GM12878 (cell line): Measurements from ENCODE around the gene TTLL13. TPM values are rescaled to one million over a fixed set of nuclear protein-coding genes. Genes with fewer than 3 reads are reported as not detected.

Source experiments
- ATAC-seq: fragments of 200-7000 bp; cut with Tn5 transposase; 3 replicates; pipeline ENCODE4 v1.9.1; 2020; ENCODE audit warnings: mild to moderate bottlenecking, moderate library complexity
- BruUV-seq: library from RNA; stranded (reverse); fragments of 400-500 nt; replicated peaks from 2 replicates; lab custom pipeline; 2021; lab: Mats Ljungman, UMichigan
- CTCF ChIA-PET: fragments of 300-600 bp; sonication (Branson Sonifier 250); formaldehyde crosslinking; extraction: SDS; loops from one replicate; lab custom pipeline; 2021; ENCODE audit warnings: inconsistent platforms; lab: Yijun Ruan, JAX
- POLR2A ChIA-PET: fragments of 350-600 bp; formaldehyde crosslinking; extraction: SDS; loops from one replicate; lab custom pipeline; 2021; ENCODE audit warnings: inconsistent platforms; lab: Charles Lee
- RAD21 ChIA-PET: fragments of 300-600 bp; sonication (Branson Sonifier 250); formaldehyde crosslinking; loops from one replicate; lab custom pipeline; 2023; ENCODE audit warnings: antibody characterized with exemption; ENCODE audit not compliant: unreplicated experiment; lab: Charles Lee
- SMC1A ChIA-PET: fragments of 300-600 bp; sonication (Branson Sonifier 250); formaldehyde crosslinking; loops from one replicate; lab custom pipeline; 2023; ENCODE audit not compliant: unreplicated experiment, uncharacterized antibody; lab: Charles Lee
- DNase-seq: peaks from one replicate; pipeline ENCODE4 v3.0.0-alpha.2; 2011; ENCODE audit warnings: low read depth, low spot score
- FAIRE-seq: peaks from 3 replicates; lab custom pipeline; 2011; peaks lifted over from hg19 to GRCh38; lab: Jason Lieb, UNC
- H2AFZ ChIP-seq: 2 replicates; pipeline ENCODE4 v1.6.0; 2011; ENCODE audit warnings: low read depth, low read length, control low read depth; ENCODE audit not compliant: control insufficient read depth
- H3K27ac ChIP-seq: 2 replicates; pipeline ENCODE4 v1.5.1; 2011; ENCODE audit warnings: control low read depth; ENCODE audit not compliant: control insufficient read depth, insufficient read depth
- H3K27me3 ChIP-seq, 2 experiments: replicated peaks in 1 of 2; 2 replicates each; pipeline versions ENCODE4 v1.6.0 to v1.6.1; 2011; ENCODE audit warnings: low read length in 1 of 2; ENCODE audit not compliant: control insufficient read depth in 2 of 2, insufficient read depth in 2 of 2
- H3K36me3 ChIP-seq, 2 experiments: 2 replicates each; pipeline ENCODE4 v1.5.1; 2011; ENCODE audit warnings: low read length in 1 of 2; ENCODE audit not compliant: control insufficient read depth in 2 of 2, insufficient read depth in 2 of 2
- H3K4me1 ChIP-seq: 2 replicates; pipeline ENCODE4 v1.6.1; 2011; ENCODE audit warnings: mild to moderate bottlenecking, low read length, moderate library complexity, mixed read lengths; ENCODE audit not compliant: control insufficient read depth, insufficient read depth
- H3K4me2 ChIP-seq: 2 replicates; pipeline ENCODE4 v1.6.0; 2011; ENCODE audit warnings: control low read depth; ENCODE audit not compliant: control insufficient read depth, insufficient read depth
- H3K4me3 ChIP-seq: fragments of 200-600 bp; sonication (generic); 2 replicates; pipeline ENCODE4 v1.5.1; 2016
- H3K79me2 ChIP-seq: 2 replicates; pipeline ENCODE4 v1.6.0; 2011; ENCODE audit warnings: low read length; ENCODE audit not compliant: control insufficient read depth, insufficient read depth
- H3K9ac ChIP-seq: 2 replicates; pipeline ENCODE4 v1.8.0; 2011; ENCODE audit warnings: low read length, control low read depth, mixed read lengths; ENCODE audit not compliant: control insufficient read depth, insufficient read depth
- H3K9me3 ChIP-seq: replicated peaks from 3 replicates; pipeline ENCODE4 v1.5.1; 2011; ENCODE audit warnings: mild to moderate bottlenecking, low read length; ENCODE audit not compliant: control insufficient read depth, insufficient read depth
- H4K20me1 ChIP-seq: 2 replicates; pipeline ENCODE4 v1.6.0; 2011; ENCODE audit not compliant: control insufficient read depth, insufficient read depth
- EZH2 ChIP-seq: IDR thresholded peaks from 2 replicates; pipeline ENCODE4 v1.6.1; 2012; ENCODE audit warnings: low read depth, mild to moderate bottlenecking, control low read depth, inconsistent platforms, low read length, borderline replicate concordance; ENCODE audit not compliant: control insufficient read depth
- HDAC2 ChIP-seq: fragments of 200-600 bp; sonication (generic); IDR thresholded peaks from 2 replicates; pipeline ENCODE4 v1.6.1; 2017
- POU2F2 ChIP-seq: IDR thresholded peaks from 3 replicates; pipeline ENCODE4 v1.6.1; 2011; ENCODE audit warnings: low read depth, mild to moderate bottlenecking, low read length, borderline replicate concordance
- WGBS: methylation state at CpG from one replicate; pipeline ENCODE4 v1.1.6; 2016; ENCODE audit warnings: low lambda C conversion rate; ENCODE audit not compliant: insufficient replicate concordance, insufficient coverage; ENCODE audit errors: missing lambda C conversion rate; 5-methylcytosine and 5-hydroxymethylcytosine counted together
- in situ Hi-C: fragments of 300-500 bp; cut with MboI; formaldehyde crosslinking; loops from 9 replicates; pipeline ENCODE4 v1.14.3; 2018; ENCODE audit warnings: mixed read lengths
- intact Hi-C: fragments of 100-400 bp; cut with micrococcal nuclease; formaldehyde crosslinking; loops from one replicate; pipeline ENCODE4 v1.14.2; 2022; ENCODE audit not compliant: unreplicated experiment
- polyA plus RNA-seq, 11 experiments: library from polyadenylated mRNA; depleted of rRNA in 4 of 11; unstranded in 6 of 11; stranded (reverse) in 5 of 11; fragments of >200 nt; fragmentation: Nextera tagmentation in 4 of 11; fragmentation: Illumina TruSeq in 1 of 11; extraction: Ambion mirVana in 4 of 11; extraction: Trizol in 1 of 11; gene quantifications; 1 replicate in 1 of 11; 2 replicates in 10 of 11; pipeline versions ENCODE4 v1.2.1 to v1.2.3, GENCODE V29; 2011 to 2016; ENCODE audit warnings: inconsistent platforms in 2 of 11, missing spikeins in 2 of 11, low read depth in 1 of 11
- total RNA-seq, 4 experiments: library from RNA; depleted of rRNA in 3 of 4; stranded (reverse); fragments of >200 nt in 3 of 4; fragmentation: Illumina TruSeq in 1 of 4; extraction: Trizol in 1 of 4; gene quantifications; 2 replicates each; pipeline versions ENCODE4 v1.2.1 to v1.2.3, GENCODE V29; 2013 to 2021
- TF ChIP-seq, protein P1 (sequence below): fragments of 450-650 bp; IDR thresholded peaks from 2 replicates; pipeline ENCODE4 v1.6.1; 2017; ENCODE audit warnings: mild to moderate bottlenecking
- TF ChIP-seq, protein P2 (sequence below): fragments of 450-650 bp; IDR thresholded peaks from 2 replicates; pipeline ENCODE4 v1.6.1; 2016; ENCODE audit warnings: mild to moderate bottlenecking, moderate library complexity, borderline replicate concordance

The TTLL13 gene
- total and polyA plus RNA-seq, 10 of the 15 experiments (the other 5 are each of a cell fraction or from before 2014, with no cell fraction given), result 0.03 to 0.32 (median 0.13) TPM; not detected in 1

DNA sequence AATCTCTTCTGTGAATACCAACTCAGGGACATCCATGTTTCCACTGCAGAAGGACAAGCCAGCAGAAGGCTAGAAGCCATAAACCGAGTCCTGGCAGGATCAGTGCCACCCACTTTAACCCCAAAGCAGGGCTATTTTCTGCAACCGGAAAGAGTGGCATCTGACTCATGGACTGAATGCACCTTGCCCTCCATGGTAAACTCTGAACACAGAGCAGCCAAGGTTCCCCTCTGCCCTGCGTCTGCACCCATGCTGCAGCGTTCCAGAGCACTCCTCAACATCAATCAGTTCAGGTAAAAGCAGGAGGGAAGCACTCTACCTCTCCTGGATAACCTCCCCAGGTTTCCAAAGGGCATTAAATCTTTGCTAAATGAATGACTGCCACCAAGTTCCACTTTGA lies 15.3 kb downstream of the TTLL13 start:
- ATAC-seq, result peak; percentile 39
- ChIA-PET CTCF (no interaction called here), POLR2A (no interaction called here), SMC1A (no interaction called here), RAD21 (no interaction called here)
- no peaks in the 10 kb centered on the region for H3K36me3 ChIP-seq
- H4K20me1 ChIP-seq, result no peaks in the 10 kb centered on the region
- H3K9ac ChIP-seq, result peak overlapping the region; percentile 82
- intact Hi-C loops, result no loop called here
- 20% methylated on average over 4 of the region's 4 CpGs for WGBS
- FAIRE-seq, result no peak
- no peaks in the 10 kb centered on the region for H3K27me3 ChIP-seq
- BruUV-seq, result no TSS peak
- in situ Hi-C loops, result no loop called here
- H3K27ac ChIP-seq, result peak overlapping the region; percentile 87
- DNase-seq, result no peak
- peak overlapping the region; percentile 82 for H3K4me3 ChIP-seq
- H3K4me2 ChIP-seq, result peak overlapping the region; percentile 83
- peaks cover 39% of the 10 kb centered on the region for H3K79me2 ChIP-seq
- H3K9me3 ChIP-seq, result no peaks in the 10 kb centered on the region
- peak overlapping the region; percentile 95 for H2AFZ ChIP-seq
- peaks cover 19% of the 10 kb centered on the region for H3K4me1 ChIP-seq
- TF ChIP-seq HDAC2, result no peak
- TF ChIP-seq, protein P1, sequence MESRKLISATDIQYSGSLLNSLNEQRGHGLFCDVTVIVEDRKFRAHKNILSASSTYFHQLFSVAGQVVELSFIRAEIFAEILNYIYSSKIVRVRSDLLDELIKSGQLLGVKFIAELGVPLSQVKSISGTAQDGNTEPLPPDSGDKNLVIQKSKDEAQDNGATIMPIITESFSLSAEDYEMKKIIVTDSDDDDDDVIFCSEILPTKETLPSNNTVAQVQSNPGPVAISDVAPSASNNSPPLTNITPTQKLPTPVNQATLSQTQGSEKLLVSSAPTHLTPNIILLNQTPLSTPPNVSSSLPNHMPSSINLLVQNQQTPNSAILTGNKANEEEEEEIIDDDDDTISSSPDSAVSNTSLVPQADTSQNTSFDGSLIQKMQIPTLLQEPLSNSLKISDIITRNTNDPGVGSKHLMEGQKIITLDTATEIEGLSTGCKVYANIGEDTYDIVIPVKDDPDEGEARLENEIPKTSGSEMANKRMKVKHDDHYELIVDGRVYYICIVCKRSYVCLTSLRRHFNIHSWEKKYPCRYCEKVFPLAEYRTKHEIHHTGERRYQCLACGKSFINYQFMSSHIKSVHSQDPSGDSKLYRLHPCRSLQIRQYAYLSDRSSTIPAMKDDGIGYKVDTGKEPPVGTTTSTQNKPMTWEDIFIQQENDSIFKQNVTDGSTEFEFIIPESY, result no peak
- TF ChIP-seq EZH2, result no peak
- TF ChIP-seq, protein P2, sequence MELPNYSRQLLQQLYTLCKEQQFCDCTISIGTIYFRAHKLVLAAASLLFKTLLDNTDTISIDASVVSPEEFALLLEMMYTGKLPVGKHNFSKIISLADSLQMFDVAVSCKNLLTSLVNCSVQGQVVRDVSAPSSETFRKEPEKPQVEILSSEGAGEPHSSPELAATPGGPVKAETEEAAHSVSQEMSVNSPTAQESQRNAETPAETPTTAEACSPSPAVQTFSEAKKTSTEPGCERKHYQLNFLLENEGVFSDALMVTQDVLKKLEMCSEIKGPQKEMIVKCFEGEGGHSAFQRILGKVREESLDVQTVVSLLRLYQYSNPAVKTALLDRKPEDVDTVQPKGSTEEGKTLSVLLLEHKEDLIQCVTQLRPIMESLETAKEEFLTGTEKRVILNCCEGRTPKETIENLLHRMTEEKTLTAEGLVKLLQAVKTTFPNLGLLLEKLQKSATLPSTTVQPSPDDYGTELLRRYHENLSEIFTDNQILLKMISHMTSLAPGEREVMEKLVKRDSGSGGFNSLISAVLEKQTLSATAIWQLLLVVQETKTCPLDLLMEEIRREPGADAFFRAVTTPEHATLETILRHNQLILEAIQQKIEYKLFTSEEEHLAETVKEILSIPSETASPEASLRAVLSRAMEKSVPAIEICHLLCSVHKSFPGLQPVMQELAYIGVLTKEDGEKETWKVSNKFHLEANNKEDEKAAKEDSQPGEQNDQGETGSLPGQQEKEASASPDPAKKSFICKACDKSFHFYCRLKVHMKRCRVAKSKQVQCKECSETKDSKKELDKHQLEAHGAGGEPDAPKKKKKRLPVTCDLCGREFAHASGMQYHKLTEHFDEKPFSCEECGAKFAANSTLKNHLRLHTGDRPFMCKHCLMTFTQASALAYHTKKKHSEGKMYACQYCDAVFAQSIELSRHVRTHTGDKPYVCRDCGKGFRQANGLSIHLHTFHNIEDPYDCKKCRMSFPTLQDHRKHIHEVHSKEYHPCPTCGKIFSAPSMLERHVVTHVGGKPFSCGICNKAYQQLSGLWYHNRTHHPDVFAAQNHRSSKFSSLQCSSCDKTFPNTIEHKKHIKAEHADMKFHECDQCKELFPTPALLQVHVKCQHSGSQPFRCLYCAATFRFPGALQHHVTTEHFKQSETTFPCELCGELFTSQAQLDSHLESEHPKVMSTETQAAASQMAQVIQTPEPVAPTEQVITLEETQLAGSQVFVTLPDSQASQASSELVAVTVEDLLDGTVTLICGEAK, result no peak
- TF ChIP-seq POU2F2, result 0 out of 3 replicates have a peak, but pooled peaks have one; percentile 7
- TF ChIP-seq, all 136 proteins: peak for 1
